Adrenal gland (tissue), 12 donors: ENCODE measurements around the gene R3HDM4. TPM values are rescaled to one million over a fixed set of nuclear protein-coding genes. Genes with fewer than 3 reads are reported as not detected.
"Not testable (repeated sequence)": the region's sequence is repeated elsewhere in the genome, so short reads cannot be mapped to it uniquely, and the experiment has no call there.

Experiments
- DNase-seq, 7 donors: peaks; one replicate each; pipeline ENCODE4 v3.0.0-alpha.2; 2019 to 2020
- H3K27ac ChIP-seq, 5 donors: fragments of 200-600 bp; sonication (generic) in 4 of 5; 1 replicate in 3 of 5; 2 replicates in 2 of 5; pipeline versions ENCODE4 v1.5.1 to v1.8.0; 2016 to 2020; ENCODE audit warnings: mild to moderate bottlenecking in 1 of 5
- H3K27me3 ChIP-seq: fragments of 200-600 bp; 2 replicates; pipeline ENCODE4 v1.8.0; 2021
- H3K36me3 ChIP-seq, 2 donors: fragments of 200-600 bp; replicated peaks in 1 of 2; 1 replicate in 1 of 2; 2 replicates in 1 of 2; pipeline versions ENCODE4 v1.5.1 to v1.8.0; 2018 to 2022
- H3K4me1 ChIP-seq, 2 donors: fragments of 200-600 bp; replicated peaks in 1 of 2; 1 replicate in 1 of 2; 2 replicates in 1 of 2; pipeline versions ENCODE4 v1.5.1 to v1.8.0; 2018 to 2021
- H3K4me3 ChIP-seq, 4 donors: fragments of 200-600 bp; sonication (generic) in 3 of 4; one replicate each; pipeline ENCODE4 v1.5.1; 2016 to 2018
- H3K9me3 ChIP-seq, 3 donors: fragments of 200-600 bp; sonication (generic) in 1 of 3; replicated peaks in 1 of 3; 1 replicate in 2 of 3; 2 replicates in 1 of 3; pipeline versions ENCODE4 v1.5.1 to v1.8.0; 2016 to 2021
- CTCF ChIP-seq, 6 experiments: fragments of 450-650 bp in 4 of 6; fragments of 200-600 bp in 2 of 6; sonication (generic) in 1 of 6; IDR thresholded peaks; 1 replicate in 5 of 6; 2 replicates in 1 of 6; pipeline versions ENCODE4 v1.5.1 to v1.8.0; 2016 to 2021; ENCODE audit warnings: antibody characterized with exemption in 6 of 6, mild to moderate bottlenecking in 2 of 6, moderate library complexity in 1 of 6
- POLR2A ChIP-seq, 2 donors: fragments of 450-650 bp; IDR thresholded peaks; one replicate each; pipeline ENCODE4 v1.6.1; 2017; ENCODE audit warnings: antibody characterized with exemption in 2 of 2, mild to moderate bottlenecking in 2 of 2, moderate library complexity in 1 of 2
- WGBS, 4 donors: extraction: QIAGEN DNeasy Blood & Tissue Kit in 2 of 4; methylation state at CpG; one replicate each; pipeline versions ENCODE4 v1.1.5 to v1.1.7; 2013 to 2017; 5-methylcytosine and 5-hydroxymethylcytosine counted together
- intact Hi-C, 2 donors: fragments of 100-400 bp; cut with DNase I; formaldehyde crosslinking; loops; one replicate each; pipeline versions ENCODE4 v1.14.1 to v1.15.0; 2022 to 2023
- polyA plus RNA-seq, 3 donors: library from polyadenylated mRNA; stranded (reverse); fragments of 200-250 nt in 2 of 3; fragments of 350-450 nt in 1 of 3; fragmentation: Illumina TruSeq in 1 of 3; extraction: RNeasy Lipid Tissue Mini Kit (QIAGEN cat#74804) in 1 of 3; gene quantifications; one replicate each; pipeline ENCODE4 v1.2.3, GENCODE V29; 2013 to 2014
- total RNA-seq, 9 donors: library from RNA; depleted of rRNA in 4 of 9; stranded (reverse); fragments of >200 nt in 4 of 9; fragments of 120-200 nt in 1 of 9; fragmentation: NEBNext Ultra II Directional in 1 of 9; extraction: Animal tissue kit (Norgen Biotek cat#: 25700) in 1 of 9; gene quantifications; one replicate each; pipeline versions ENCODE4 v1.1.0 to v1.2.4, GENCODE V29; 2013 to 2023
- donor health status: healthy with polysubstance abuse.
- donor health status: Bipolar disorder and iron deficiency.
- donor health status: DM: yes; HTN: yes; CAD: no.
- donor health status: DM: no; HTN: no; CAD: no.
- donor health status: DM: no; HTN: no; CAD: no.
- donor health status: DM: yes; HTN: yes; CAD: no.

The R3HDM4 gene
- total and polyA plus RNA-seq, 12 donors = 8.9 to 59.5 (median 29.6) TPM

GRCh38 chr19:881385-882071, 31.5 kb downstream of the R3HDM4 start:
- H3K27me3 ChIP-seq = no peaks in the 10 kb centered on the region
- no peak overlapping the region for H3K27ac ChIP-seq
- no peaks in the 10 kb centered on the region for H3K9me3 ChIP-seq
- intact Hi-C loops = no loop called here
- TF ChIP-seq POLR2A (IDR thresholded peaks at IDR 0.05) (no peak), CTCF (IDR thresholded peaks at IDR 0.05) (no peak)
- H3K4me1 ChIP-seq = no peaks in the 10 kb centered on the region
- 96 to 98% (median 97%) methylated on average over 25 to 34 of the region's 34 CpGs for WGBS, 4 donors
- H3K4me3 ChIP-seq = no peak overlapping the region
- DNase-seq = no peak
- H3K36me3 ChIP-seq = peaks cover 0 to 56% of the 10 kb centered on the region in 2 donors

GRCh38 chr19:879711-880438, 33.1 kb downstream of the R3HDM4 start:
- Histone ChIP-seq H3K4me1 (no peaks in the 10 kb centered on the region), H3K27ac (no peak overlapping the region), H3K36me3 (peaks cover 0 to 41% of the 10 kb centered on the region in 2 donors), H3K27me3 (no peaks in the 10 kb centered on the region), H3K9me3 (no peaks in the 10 kb centered on the region), H3K4me3 (no peak overlapping the region)
- no peak for TF ChIP-seq POLR2A (IDR thresholded peaks at IDR 0.05)
- 82 to 93% (median 89%) methylated on average over 23 to 37 of the region's 37 CpGs for WGBS, 4 donors
- intact Hi-C loops = no loop called here
- DNase-seq = no peak

- H3K4me3 ChIP-seq, intact Hi-C loops, H3K9me3 ChIP-seq, H3K27ac ChIP-seq, H3K27me3 ChIP-seq, DNase-seq, H3K4me1 ChIP-seq: not testable (repeated sequence)
- WGBS, 4 donors = 88 to 92% (median 91%) methylated on average over 7 to 24 of the region's 24 CpGs
- peaks cover 0 to 43% of the 10 kb centered on the region in 2 donors for H3K36me3 ChIP-seq
Observed at GRCh38 chr19:878751-879561, 34.1 kb downstream of the R3HDM4 start.

GRCh38 chr19:877992-878660, 34.9 kb downstream of the R3HDM4 start:
- H3K4me3 ChIP-seq, H3K4me1 ChIP-seq, intact Hi-C loops, H3K27ac ChIP-seq, DNase-seq, H3K9me3 ChIP-seq, H3K27me3 ChIP-seq: not testable (repeated sequence)
- WGBS, 4 donors = 80 to 100% (median 90%) methylated on average over 2 to 23 of the region's 23 CpGs
- peaks cover 0 to 41% of the 10 kb centered on the region in 2 donors for H3K36me3 ChIP-seq

- Histone ChIP-seq H3K27ac (no peak overlapping the region), H3K4me3 (no peak overlapping the region), H3K4me1 (peaks cover 7 to 8% of the 10 kb centered on the region in 2 donors), H3K36me3 (peaks cover 0 to 33% of the 10 kb centered on the region in 2 donors), H3K27me3 (no peaks in the 10 kb centered on the region), H3K9me3 (no peaks in the 10 kb centered on the region)
- 80 to 94% (median 90%) methylated on average over 7 to 29 of the region's 29 CpGs for WGBS, 4 donors
- no peak for DNase-seq
- no peak for TF ChIP-seq POLR2A (IDR thresholded peaks at IDR 0.05)
- no peak for TF ChIP-seq CTCF (IDR thresholded peaks at IDR 0.05)
- intact Hi-C loops = no loop called here
Observed at GRCh38 chr19:876780-877314, 36.2 kb downstream of the R3HDM4 start.
